ENCODE data around the gene PTBP1.

GRCh38 chr19:840519-841206 lies 43.4 kb downstream of the PTBP1 start, which contains the start of gene PRTN3:
- TF ChIP-seq CTCF (IDR thresholded peaks at IDR 0.05) (no peak), EZH2 (IDR thresholded peaks at IDR 0.05; ENCODE audit: borderline replicate concordance, insufficient read depth, low read depth, low read length, poor library complexity, severe bottlenecking) (no peak)

Data from B cell (primary cell).